GM10248 (cell line): ENCODE data around the gene ETFBKMT.
"Not testable (repeated sequence)": the region's sequence is repeated elsewhere in the genome, so short reads cannot be mapped to it uniquely, and the experiment has no call there.

Experiments used
- CTCF ChIA-PET: fragments of 300-600 bp; sonication (Branson Sonifier 250); formaldehyde crosslinking; extraction: SDS; loops from one replicate; lab custom pipeline; 2021; ENCODE audit warnings: antibody characterized with exemption; lab: Yijun Ruan, JAX
- POLR2A ChIA-PET: fragments of 350-650 bp; sonication (Branson Sonifier 250); formaldehyde crosslinking; extraction: SDS; loops from one replicate; lab custom pipeline; 2020; ENCODE audit warnings: antibody characterized with exemption; lab: Yijun Ruan, JAX
- DNase-seq: peaks from one replicate; pipeline ENCODE4 v3.0.0; 2012; ENCODE audit errors: extremely low spot score
- TF ChIP-seq, protein P1 (sequence below): IDR thresholded peaks from 2 replicates; pipeline ENCODE4 v1.5.1; 2012; ENCODE audit warnings: mild to moderate bottlenecking, low read depth; ENCODE audit errors: extremely low read depth, missing control alignments, control extremely low read depth

ETFBKMT gene

DNA sequence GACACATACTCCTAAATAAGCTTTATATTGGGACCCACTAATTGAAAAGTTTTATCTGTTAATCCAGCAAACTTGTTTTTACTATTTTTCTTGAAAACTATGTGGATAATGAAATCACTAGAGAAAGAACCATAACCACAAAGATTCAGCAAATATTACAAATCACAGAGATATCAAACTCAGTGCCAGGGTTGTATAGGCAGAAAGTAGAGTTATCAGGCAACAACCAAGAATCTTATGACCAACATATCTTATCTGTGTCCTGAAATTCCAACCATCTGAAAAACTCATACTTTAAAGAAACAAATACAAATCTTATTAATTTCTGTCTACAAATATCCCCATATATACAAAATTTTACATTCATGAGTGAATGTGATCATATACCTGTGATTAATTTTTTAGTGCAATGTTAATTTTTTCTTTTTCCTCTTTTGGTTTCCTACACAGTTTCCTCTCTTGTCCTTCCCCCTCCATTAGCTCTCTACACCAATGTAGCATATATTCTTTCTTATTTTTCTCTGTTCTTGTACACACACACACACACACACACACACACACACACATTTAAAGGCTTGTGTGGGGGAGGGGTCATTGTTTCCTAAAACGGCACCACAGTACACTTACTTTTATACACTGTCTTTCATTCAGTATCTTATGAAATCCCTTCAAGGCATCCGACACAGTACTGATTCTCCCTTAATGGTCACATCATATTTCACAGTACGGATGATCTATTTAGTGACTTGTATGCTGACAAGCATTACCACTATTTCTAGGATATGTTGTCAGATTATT lies 50.7 kb downstream of the ETFBKMT start:
- DNase-seq = no peak
- ChIA-PET POLR2A (no interaction called here), CTCF (interaction anchor here (0.8 to 1.4 kb wide), 3 partner anchors 12 to 602 kb away, joined by 3 read pairs; no protein-coding TSS in a partner anchor)
- TF ChIP-seq, protein P1, sequence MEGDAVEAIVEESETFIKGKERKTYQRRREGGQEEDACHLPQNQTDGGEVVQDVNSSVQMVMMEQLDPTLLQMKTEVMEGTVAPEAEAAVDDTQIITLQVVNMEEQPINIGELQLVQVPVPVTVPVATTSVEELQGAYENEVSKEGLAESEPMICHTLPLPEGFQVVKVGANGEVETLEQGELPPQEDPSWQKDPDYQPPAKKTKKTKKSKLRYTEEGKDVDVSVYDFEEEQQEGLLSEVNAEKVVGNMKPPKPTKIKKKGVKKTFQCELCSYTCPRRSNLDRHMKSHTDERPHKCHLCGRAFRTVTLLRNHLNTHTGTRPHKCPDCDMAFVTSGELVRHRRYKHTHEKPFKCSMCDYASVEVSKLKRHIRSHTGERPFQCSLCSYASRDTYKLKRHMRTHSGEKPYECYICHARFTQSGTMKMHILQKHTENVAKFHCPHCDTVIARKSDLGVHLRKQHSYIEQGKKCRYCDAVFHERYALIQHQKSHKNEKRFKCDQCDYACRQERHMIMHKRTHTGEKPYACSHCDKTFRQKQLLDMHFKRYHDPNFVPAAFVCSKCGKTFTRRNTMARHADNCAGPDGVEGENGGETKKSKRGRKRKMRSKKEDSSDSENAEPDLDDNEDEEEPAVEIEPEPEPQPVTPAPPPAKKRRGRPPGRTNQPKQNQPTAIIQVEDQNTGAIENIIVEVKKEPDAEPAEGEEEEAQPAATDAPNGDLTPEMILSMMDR = no peak

- CTCF ChIA-PET = no interaction called here
- POLR2A ChIA-PET = interaction anchor here (0.6 kb wide), 1 partner anchor 196 kb away, joined by 8 read pairs; no protein-coding TSS in a partner anchor
- DNase-seq = no peak
- TF ChIP-seq, protein P1 = no peak
These were observed 53.4 kb downstream of the ETFBKMT start for GRCh38 chr12:31712877-31713276.

- DNase-seq = no peak
These were observed 55.2 kb downstream of the ETFBKMT start for GRCh38 chr12:31714406-31715271.

GRCh38 chr12:31715283-31715825 lies 55.9 kb downstream of the ETFBKMT start:
- peak; percentile 49 for DNase-seq

More at GRCh38 chr12:31714406-31715271, 55.2 kb downstream of the ETFBKMT start:
- TF ChIP-seq, protein P1 = no peak
- ChIA-PET POLR2A (interaction anchor here (0.6 to 1.3 kb wide), 3 partner anchors 14 to 346 kb away, joined by 3 to 7 read pairs (median 5); partner anchors contain the start of gene AMN1), CTCF (interaction anchor here (0.7 to 3.3 kb wide), 11 partner anchors 9 to 443 kb away, joined by 3 to 14 read pairs (median 3); partner anchors contain the start of gene AMN1)

DNA sequence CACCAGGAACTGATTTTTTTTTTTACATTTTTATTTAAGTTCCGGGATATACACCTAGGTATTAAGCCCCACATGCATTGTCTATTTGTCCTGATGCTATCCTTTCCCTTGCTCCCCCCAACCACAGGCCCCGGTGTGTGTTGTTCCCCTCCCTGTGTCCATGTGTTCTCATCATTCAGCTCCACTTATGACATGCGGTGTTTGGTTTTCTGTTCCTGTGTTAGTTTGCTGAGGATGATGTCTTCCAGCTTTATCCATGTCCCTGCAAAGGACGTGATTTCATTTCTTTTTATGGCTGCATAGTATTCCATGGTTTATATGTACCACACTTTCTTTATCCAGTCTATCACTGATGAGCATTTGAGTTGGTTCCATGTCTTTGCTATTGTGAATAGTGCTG lies 57.5 kb downstream of the ETFBKMT start:
- not testable (repeated sequence) for DNase-seq
- CTCF ChIA-PET = interaction anchor here (1.5 kb wide), 1 partner anchor 32 kb away, joined by 3 read pairs; no protein-coding TSS in a partner anchor

More at GRCh38 chr12:31715283-31715825, 55.9 kb downstream of the ETFBKMT start:
- TF ChIP-seq, protein P1 = no peak
- ChIA-PET POLR2A (interaction anchor here (0.6 to 1.3 kb wide), 2 partner anchors 14 to 345 kb away, joined by 5 to 7 read pairs; partner anchors contain the start of gene AMN1), CTCF (interaction anchor here (0.7 to 3.3 kb wide), 11 partner anchors 9 to 444 kb away, joined by 3 to 14 read pairs (median 3); partner anchors contain the start of gene AMN1)

GRCh38 chr12:31718542-31719198 lies 59.2 kb downstream of the ETFBKMT start:
- DNase-seq, POLR2A ChIA-PET: not testable (repeated sequence)
- CTCF ChIA-PET = interaction anchor here (1.4 to 1.5 kb wide), 2 partner anchors 20 to 30 kb away, joined by 3 read pairs; no protein-coding TSS in a partner anchor

More for the DNA sequence above, 57.5 kb downstream of the ETFBKMT start:
- POLR2A ChIA-PET = not testable (repeated sequence)
